HepG2 (cell line): ENCODE measurements around the gene CPT1B. TPM values are rescaled to one million over a fixed set of nuclear protein-coding genes. Genes with fewer than 3 reads are reported as not detected.

Experiments
- ATF5 ChIP-seq: sonication (generic); formaldehyde crosslinking; IDR thresholded peaks from 2 replicates; pipeline ENCODE4 v1.4.0; 2020; ENCODE audit warnings: mild to moderate bottlenecking, low read depth, missing genetic modification reagents
- NFYB ChIP-seq: sonication (generic); formaldehyde crosslinking; IDR thresholded peaks from 2 replicates; pipeline ENCODE4 v1.4.0; 2020; ENCODE audit warnings: missing genetic modification reagents
- ZNF629 ChIP-seq: sonication (generic); formaldehyde crosslinking; conservative IDR thresholded peaks from 2 replicates; pipeline ENCODE4 v1.5.0; 2020; ENCODE audit warnings: missing genetic modification reagents
- ZNF740 ChIP-seq: sonication (generic); formaldehyde crosslinking; IDR thresholded peaks from 2 replicates; pipeline ENCODE4 v1.4.0; 2020; ENCODE audit warnings: missing genetic modification reagents
- ZNF75D ChIP-seq: sonication (generic); formaldehyde crosslinking; IDR thresholded peaks from 2 replicates; pipeline ENCODE4 v1.8.1; 2023; ENCODE audit warnings: missing genetic modification reagents, mild to moderate bottlenecking, borderline replicate concordance
- polyA plus RNA-seq, 8 experiments: library from polyadenylated mRNA; depleted of rRNA in 3 of 8; stranded (reverse) in 7 of 8; unstranded in 1 of 8; fragments of >200 nt; fragmentation: Illumina TruSeq in 4 of 8; extraction: Trizol in 4 of 8; gene quantifications; 2 replicates each; pipeline versions ENCODE4 v1.2.1 to v1.2.3, GENCODE V29; 2011 to 2016; ENCODE audit warnings: low read depth in 4 of 8, missing spikeins in 1 of 8, mixed read lengths in 1 of 8; ENCODE audit not compliant: insufficient read depth in 1 of 8
- total RNA-seq, 5 experiments: library from RNA; depleted of rRNA; stranded (reverse); fragments of >200 nt; fragmentation: Illumina TruSeq; extraction: Trizol; gene quantifications; 2 replicates each; pipeline ENCODE4 v1.2.3, GENCODE V29; 2016; ENCODE audit warnings: low read depth in 1 of 5
- TF ChIP-seq, protein P1 (sequence below): sonication (generic); formaldehyde crosslinking; conservative IDR thresholded peaks from 2 replicates; pipeline ENCODE4 v1.8.0; 2022; ENCODE audit warnings: missing genetic modification reagents
- TF ChIP-seq, protein P2 (sequence below): sonication (generic); formaldehyde crosslinking; IDR thresholded peaks from 2 replicates; pipeline ENCODE4 v1.5.0; 2020; ENCODE audit warnings: missing genetic modification reagents
- TF ChIP-seq, protein P3 (sequence below): sonication (generic); formaldehyde crosslinking; IDR thresholded peaks from 2 replicates; pipeline ENCODE4 v1.5.1; 2020; ENCODE audit warnings: missing genetic modification reagents, mild to moderate bottlenecking, borderline replicate concordance

Gene CPT1B
- total and polyA plus RNA-seq, 2 of the 13 experiments (the other 11 are each of a cell fraction or from before 2014, with no cell fraction given), result 9.2 to 19.5 TPM

- TF ChIP-seq, protein P1, sequence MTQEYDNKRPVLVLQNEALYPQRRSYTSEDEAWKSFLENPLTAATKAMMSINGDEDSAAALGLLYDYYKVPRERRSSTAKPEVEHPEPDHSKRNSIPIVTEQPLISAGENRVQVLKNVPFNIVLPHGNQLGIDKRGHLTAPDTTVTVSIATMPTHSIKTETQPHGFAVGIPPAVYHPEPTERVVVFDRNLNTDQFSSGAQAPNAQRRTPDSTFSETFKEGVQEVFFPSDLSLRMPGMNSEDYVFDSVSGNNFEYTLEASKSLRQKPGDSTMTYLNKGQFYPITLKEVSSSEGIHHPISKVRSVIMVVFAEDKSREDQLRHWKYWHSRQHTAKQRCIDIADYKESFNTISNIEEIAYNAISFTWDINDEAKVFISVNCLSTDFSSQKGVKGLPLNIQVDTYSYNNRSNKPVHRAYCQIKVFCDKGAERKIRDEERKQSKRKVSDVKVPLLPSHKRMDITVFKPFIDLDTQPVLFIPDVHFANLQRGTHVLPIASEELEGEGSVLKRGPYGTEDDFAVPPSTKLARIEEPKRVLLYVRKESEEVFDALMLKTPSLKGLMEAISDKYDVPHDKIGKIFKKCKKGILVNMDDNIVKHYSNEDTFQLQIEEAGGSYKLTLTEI, result no peak
- TF ChIP-seq ATF5 (CRISPR knock-in tag), result no peak
- no peak for TF ChIP-seq NFYB
- TF ChIP-seq ZNF75D (CRISPR knock-in tag), result no peak
- TF ChIP-seq ZNF629, result no peak
- TF ChIP-seq, protein P2, sequence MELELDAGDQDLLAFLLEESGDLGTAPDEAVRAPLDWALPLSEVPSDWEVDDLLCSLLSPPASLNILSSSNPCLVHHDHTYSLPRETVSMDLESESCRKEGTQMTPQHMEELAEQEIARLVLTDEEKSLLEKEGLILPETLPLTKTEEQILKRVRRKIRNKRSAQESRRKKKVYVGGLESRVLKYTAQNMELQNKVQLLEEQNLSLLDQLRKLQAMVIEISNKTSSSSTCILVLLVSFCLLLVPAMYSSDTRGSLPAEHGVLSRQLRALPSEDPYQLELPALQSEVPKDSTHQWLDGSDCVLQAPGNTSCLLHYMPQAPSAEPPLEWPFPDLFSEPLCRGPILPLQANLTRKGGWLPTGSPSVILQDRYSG (CRISPR knock-in tag), result no peak
- TF ChIP-seq, protein P3, sequence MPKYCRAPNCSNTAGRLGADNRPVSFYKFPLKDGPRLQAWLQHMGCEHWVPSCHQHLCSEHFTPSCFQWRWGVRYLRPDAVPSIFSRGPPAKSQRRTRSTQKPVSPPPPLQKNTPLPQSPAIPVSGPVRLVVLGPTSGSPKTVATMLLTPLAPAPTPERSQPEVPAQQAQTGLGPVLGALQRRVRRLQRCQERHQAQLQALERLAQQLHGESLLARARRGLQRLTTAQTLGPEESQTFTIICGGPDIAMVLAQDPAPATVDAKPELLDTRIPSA (CRISPR knock-in tag), result no peak
- TF ChIP-seq ZNF740 (CRISPR knock-in tag), result no peak
- TF ChIP-seq, all 625 proteins: peak for 5
Measured at GRCh38 chr22:50577987-50578775, at the start of gene CPT1B (continued).
